HG02943 (cell line): Measurements from ENCODE around the gene ETF1.

Experiments used
- ATAC-seq: cut with Tn5 transposase; IDR thresholded peaks from one replicate; pipeline ENCODE4 v1.9.1; 2021; ENCODE audit warnings: mild to moderate bottlenecking, low read depth, moderate library complexity; ENCODE audit not compliant: unreplicated experiment

ETF1 gene

GRCh38 chr5:138465261-138466124 is 77.5 kb downstream of the ETF1 start, which contains the start of gene EGR1:
Gene EGR1, plus strand, starts transcription at chr5:138465479. Its CDS starts 283 bp downstream, at chr5:138465762.
- ATAC-seq: peak; percentile 50

GRCh38 chr5:138464388-138465260 is 78.4 kb downstream of the ETF1 start:
- ATAC-seq: peak; percentile 76

- peak; percentile 50 for ATAC-seq
Observed at GRCh38 chr5:138464008-138464387, 79.0 kb downstream of the ETF1 start.

GRCh38 chr5:138463419-138464007 is 79.5 kb downstream of the ETF1 start:
- ATAC-seq: no peak

- no peak for ATAC-seq
Observed at GRCh38 chr5:138461343-138462125, 81.5 kb downstream of the ETF1 start.

- no peak for ATAC-seq
Observed at GRCh38 chr5:138460032-138460693, 82.9 kb downstream of the ETF1 start.

- no peak for ATAC-seq
Observed at GRCh38 chr5:138459311-138459933, 83.6 kb downstream of the ETF1 start.

- no peak for ATAC-seq
Observed at GRCh38 chr5:138458856-138459255, 84.2 kb downstream of the ETF1 start.

GRCh38 chr5:138458384-138458783 is 84.7 kb downstream of the ETF1 start:
- ATAC-seq: no peak

GRCh38 chr5:138457531-138458275 is 85.3 kb downstream of the ETF1 start:
- no peak for ATAC-seq
